HG03457 (cell line): ENCODE results near the gene HSD17B4.
"Not testable (repeated sequence)": the region's sequence is repeated elsewhere in the genome, so short reads cannot be mapped to it uniquely, and the experiment has no call there.

ENCODE experiments used
- ATAC-seq: cut with Tn5 transposase; IDR thresholded peaks from one replicate; pipeline ENCODE4 v1.9.1; 2021; ENCODE audit warnings: moderate number of reproducible peaks; ENCODE audit not compliant: unreplicated experiment

Gene HSD17B4

DNA sequence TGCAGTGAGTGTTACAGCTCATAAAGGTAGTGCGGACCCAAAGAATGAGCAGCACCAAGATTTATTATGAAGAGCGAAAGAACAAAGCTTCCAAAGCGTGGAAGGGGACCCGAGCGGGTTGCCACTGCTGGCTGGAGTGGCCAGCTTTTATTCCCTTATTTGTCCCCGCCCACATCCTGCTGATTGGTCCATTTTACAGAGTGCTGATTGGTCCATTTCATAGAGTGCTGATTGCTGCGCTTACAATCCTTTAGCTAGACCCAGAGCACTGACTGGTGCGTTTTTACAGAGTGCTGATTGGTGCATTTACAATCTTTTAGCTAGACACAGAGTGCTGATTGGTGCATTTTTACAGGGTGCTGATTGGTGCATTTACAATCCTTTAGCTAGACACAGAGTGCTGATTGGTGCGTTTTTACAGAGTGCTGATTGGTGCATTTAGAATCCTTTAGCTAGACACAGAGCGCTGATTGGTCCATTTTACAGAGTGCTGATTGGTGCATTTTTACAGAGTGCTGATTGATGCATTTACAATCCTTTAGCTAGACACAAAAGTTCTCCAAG is 19.5 kb upstream of the HSD17B4 start:
- not testable (repeated sequence) for ATAC-seq

DNA sequence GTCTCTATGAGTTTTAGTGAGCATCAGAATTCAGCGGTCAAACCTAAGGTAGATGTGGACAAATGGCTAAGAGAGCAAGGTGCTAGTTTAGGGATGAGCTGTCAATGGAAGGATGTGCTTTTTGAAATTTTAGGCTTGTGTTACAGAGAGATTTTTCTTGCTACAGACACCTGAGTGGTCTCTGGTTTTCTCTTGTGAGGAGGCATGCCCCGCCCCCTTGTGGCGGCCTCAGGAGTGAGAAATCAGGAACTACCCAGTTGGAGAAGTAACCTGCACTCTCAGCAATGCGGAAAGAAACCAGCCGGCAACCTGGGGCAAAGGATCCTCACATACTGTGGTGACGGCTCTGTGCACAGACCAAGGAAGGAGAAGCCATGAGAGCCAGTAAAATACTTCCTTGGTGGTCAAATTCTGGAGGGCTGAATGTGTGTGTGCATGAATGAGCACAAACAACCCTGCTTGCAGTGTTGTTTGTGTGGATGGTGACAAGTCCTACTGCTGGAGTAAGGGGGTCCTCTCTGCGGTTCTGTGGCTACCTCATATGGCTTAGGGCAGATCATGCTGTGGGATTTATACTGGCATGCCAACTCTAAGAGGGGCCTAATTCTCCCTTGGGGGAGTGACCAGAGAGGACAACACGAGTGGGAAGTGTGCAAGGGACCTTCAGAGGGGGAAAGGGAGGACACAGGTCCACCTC is 16.7 kb upstream of the HSD17B4 start:
- peak; percentile 90 for ATAC-seq

DNA sequence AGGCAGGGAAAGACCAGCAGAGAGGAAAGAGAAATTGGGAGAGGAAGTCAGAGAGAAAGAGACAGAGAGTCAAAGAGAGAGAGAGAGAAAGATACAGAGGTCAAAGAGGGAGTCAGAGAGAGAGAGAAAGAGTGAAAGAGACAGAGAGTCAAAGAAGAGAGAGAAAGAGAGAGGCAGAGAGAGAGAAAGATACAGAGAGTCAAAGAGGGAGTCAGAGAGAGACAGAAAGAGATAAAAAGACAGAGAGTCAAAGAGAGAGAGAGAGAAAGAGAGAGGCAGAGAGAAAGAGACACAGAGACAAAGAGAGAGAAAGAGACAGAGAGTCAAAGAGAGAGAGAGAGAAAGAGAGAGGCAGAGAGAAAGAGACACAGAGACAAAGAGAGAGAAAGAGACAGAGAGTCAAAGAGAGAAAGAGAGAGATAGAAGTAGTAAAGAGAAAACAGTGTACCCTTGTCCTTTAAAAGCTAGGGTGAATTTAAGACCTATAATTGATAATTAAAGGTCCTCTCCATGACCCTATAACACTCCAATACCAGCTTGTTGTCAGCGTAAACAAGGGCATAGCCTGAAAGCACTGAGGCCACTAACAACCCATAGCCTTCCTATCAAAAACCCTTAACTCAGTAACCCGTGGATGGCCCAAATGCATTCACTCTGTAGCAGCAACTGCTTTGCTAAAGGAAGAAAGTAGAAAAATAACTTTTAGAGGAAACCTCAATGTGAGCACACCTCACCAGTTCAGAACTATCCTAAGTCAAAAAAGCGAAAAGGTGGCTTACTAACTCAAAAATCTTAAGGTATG is 14.3 kb upstream of the HSD17B4 start:
- ATAC-seq = not testable (repeated sequence)

DNA sequence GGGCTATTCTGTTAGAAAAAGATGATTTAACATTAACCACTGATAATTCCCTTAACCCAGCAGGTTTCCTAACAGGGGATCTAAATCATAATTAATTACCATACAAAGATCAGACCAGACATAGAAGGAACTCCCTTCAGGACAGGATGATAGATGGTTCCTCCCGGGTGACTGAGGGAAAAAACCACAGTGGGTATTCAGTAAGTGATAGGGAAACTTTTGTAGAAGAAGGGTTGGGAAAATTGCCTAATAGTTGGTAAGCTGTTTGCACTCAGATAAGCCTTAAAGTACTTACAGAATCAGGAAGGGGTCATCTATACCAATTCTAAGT is 13.7 kb upstream of the HSD17B4 start:
- not testable (repeated sequence) for ATAC-seq

DNA sequence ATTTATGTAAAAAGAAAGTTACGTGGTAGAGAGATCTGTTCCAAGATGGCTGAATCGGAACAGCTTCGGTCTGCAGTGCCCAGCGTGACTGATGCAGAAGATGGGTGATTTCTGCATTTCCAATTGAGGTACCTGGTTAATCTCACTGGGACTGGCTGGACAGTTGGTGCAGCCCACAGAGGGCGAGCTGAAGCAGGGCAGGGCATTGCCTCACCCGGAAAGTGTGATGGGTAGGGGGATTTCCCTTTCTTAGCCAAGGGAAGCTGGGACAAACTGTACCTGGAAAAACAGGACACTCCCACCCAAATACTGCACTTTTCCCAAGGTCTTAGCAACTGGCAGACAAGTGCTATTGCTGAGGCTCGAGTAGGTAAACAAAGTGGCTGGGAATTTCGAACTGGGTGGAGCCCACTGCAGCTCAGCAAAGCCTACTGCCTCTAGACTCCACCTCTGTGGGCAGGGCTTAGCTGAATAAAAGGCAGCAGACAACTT is 13.1 kb upstream of the HSD17B4 start:
- ATAC-seq = no peak

DNA sequence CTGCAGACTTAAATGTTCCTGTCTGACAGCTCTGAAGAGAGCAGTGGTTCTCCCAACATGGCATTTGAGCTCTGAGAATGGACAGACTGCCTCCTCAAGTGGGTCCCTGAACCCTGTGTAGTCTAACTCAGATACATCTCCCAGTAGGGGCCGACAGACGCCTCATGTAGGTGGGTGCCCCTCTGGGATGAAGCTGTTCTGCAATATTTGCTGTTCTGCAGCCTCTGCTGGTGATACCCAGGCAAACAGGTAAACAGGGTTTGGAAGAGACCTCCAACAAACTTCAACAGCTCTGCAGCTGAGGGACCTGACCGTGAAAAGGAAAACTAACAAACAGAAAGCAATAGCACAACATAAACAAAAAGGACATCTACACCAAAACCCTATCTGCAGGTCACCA is 12.7 kb upstream of the HSD17B4 start:
- ATAC-seq = not testable (repeated sequence)

DNA sequence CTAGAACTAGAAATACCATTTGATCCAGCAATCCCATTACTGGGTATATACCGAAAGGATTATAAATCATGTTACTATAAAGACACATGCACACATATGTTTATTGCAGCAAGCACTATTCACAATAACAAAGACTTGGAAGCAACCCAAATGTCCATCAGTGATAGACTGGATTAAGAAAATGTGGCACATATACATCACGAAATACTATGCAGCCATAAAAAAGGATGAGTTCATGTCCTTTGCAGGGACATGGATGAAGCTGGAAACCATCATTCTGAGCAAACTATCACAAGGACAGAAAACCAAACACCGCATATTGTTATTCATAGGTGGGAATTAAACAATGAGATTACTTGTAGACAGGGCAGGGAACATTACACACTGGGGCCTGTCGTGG is 7.7 kb upstream of the HSD17B4 start:
- not testable (repeated sequence) for ATAC-seq

DNA sequence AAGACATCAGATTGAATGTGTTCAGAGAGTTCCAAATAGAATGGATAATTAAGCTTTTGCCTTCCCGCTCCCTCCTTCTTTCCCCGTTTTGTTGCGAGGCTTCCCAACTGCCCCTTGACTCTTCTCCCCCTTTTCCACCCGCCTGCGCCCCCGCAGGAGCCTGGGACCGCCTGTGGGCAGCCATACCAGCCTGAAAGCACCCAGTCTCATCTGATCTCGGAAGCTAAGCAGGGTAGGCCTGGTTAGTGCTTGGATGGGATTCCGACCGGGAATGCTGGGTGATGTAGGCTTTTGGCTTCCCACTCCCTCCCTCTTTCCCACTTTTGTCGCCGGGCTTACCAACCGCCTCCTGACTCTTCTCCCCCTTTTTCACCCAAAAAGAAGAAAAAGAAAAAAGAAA is 6.8 kb upstream of the HSD17B4 start:
- ATAC-seq = no peak

DNA sequence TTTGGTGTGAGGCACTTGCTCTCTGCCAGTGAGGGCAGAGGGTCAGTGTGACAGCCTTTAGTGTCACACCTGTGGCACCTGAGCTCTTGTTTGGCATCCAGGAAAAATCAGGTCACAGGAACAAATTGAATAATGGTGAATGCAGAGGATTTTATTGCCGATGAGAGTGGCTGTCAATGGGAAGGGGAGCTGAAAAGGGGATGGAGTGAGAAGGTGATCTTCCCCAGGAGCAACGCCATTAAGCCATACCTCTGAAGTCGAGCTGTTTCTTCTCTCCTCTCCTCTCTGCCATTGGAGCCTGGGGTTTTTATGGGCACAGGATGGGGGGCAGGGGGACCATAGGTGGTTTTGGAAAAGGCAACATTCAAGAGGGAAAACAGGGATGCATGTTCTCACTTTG is 2.4 kb upstream of the HSD17B4 start:
- no peak for ATAC-seq

DNA sequence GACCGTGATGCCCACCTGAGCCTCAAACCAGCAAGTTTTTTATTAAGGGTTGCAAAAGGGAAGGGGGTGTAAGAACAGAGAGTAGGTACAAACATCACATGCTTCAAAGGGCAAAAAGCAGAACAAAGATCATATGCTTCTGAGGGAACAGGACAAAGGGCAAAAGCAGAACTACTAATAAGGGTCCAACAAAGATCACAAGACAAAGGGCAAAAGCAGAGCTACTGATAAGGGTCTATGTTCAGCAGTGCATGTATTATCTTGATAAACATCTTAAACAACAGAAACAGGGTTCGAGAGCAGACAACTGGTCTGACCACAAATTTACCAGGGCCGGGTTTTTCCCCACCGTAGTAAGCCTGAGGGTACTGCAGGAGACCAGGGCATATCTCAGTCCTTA is 1.7 kb upstream of the HSD17B4 start:
- ATAC-seq = not testable (repeated sequence)

DNA sequence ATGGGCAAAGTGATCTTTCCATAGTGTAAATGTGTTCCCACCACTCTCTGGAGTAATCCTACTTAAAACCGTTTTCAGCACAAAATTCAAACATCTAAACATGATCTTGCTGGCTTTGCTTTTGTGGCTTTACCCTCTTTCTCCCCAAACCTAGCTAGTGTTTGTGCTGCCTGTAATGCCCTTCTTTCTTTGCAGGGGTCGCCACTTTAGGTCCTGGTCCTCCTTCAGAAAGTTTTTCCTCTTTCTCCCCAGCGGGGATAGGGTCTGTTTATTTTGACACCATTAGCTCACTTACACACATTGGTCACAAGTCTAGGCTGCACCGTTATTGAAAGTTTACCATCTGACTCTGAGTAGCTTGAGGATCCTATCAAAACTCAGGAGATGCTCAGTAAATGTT is 736 bp upstream of the HSD17B4 start:
- ATAC-seq = no peak

DNA sequence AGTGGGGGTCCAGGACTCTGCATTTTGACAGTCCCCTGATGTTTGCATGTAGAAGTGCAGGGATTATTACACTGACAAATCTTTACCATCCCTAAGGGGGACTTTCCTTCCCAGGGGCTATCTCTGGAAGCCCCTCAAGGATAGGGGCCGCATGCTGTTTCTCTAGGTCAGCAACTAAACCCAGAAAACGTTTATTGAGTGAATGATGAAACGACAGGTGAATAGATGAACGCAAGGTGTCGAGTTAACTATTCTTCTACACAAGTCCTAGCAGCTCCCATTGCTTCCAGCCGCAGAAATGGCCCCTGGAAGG is 281 bp upstream of the HSD17B4 start:
- no peak for ATAC-seq

DNA sequence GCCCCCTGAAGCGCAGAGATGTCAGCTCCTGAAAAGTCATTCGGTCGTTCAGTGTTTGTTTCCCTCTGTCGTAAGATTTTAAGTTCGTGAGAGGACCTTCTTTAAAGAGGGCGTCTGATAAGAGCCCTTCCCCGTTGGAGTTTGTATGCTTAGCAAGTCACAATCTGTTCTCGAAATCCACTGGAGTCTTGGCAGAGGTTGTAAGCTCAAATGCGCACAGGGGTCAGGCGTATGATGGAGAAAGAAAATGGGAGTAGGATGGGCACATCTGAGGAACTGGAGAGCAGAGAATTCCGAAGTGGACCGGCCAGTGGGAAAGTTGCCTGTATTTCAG is 710 bp downstream of the HSD17B4 start:
- peak; percentile 3 for ATAC-seq

DNA sequence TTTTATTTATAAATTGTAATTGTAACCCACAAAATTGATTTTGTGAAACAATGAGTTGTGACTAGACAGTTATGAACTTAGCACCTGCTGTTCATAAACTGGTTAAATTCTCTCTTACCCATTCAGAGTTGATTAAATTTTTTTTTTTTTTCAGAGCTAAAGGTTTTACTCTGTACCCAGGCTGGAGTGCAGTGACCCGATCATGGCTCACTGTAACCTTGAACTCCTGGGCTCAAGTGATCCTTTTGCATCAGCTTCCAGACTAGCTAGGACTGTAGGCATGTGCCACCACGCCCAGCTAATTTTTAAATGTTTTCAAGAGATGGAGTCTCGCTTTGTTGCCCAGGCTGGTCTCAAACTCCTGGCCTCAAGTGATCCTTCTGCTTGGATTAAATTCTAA is 1.9 kb downstream of the HSD17B4 start:
- ATAC-seq = no peak

DNA sequence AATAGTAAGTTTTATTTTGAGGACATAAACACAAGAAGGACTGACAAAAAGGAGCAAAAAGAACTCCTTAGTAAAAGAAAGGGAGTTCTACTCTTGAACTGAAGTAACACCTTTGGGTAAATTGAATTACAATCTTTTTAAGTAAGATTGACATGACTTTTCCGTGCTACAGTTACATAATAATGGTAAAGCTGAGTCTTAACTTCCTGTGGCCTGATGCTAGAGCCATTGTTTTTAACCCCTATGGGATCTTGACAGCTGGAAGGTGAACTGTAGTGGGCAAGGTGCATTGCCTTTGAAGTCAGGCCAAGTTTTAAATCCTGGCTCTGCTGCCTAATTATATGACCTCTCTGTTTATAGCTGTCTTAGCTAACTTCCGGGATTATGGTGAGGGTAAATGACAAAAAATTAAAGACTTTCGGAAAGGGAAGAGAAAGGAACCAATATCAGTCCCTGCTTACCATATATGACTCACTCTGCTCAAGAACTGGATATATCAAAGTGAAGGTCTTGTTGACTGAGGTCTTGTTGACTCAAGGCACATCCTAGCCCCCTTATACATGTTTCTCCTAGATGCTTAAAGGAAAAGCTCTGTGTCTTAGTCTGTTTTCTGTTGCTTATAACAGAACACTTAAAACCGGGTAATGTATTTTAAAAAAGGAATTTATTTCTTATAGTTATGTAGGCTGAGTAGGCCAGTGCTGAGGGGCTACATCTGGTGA is 6.8 kb downstream of the HSD17B4 start:
- ATAC-seq = no peak

DNA sequence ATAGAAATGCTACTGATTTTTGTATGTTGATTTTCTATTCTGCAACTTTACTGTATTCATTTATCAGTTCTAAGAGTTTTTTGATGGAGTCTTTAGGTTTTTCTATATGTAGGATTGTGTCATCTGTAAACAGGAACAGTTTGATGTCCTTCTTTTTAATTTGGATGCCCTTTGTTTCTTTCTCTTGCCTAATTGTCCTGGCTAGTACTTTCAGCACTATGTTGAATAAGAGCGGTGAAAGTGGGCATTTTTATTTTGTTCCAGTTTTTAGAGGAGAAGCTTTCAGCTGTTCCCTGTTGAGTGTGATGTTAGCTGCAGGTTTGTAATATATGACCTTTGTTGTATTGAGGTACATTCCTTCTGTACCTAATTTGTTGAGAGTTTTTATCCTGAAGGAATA is 13.3 kb downstream of the HSD17B4 start:
- no peak for ATAC-seq

DNA sequence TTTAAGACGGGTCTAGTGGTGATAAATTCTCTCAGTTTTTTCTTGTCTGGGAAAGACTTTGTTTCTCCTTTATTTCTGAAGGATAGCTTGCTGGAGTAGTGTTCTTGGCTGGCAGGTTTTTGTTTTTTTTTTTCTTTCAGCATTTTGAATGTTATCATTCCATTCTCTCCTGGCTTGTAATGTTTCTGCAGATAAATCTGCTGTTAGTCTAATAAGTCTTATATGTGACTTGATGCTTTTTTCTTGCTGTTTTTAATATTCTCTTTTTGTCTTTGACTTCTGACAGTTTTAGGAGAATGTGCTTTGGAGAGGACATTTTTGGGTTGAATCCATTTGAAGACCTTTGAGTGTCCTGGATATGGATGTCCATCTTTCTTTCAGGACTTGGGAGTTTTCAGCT is 16.0 kb downstream of the HSD17B4 start:
- no peak for ATAC-seq

DNA sequence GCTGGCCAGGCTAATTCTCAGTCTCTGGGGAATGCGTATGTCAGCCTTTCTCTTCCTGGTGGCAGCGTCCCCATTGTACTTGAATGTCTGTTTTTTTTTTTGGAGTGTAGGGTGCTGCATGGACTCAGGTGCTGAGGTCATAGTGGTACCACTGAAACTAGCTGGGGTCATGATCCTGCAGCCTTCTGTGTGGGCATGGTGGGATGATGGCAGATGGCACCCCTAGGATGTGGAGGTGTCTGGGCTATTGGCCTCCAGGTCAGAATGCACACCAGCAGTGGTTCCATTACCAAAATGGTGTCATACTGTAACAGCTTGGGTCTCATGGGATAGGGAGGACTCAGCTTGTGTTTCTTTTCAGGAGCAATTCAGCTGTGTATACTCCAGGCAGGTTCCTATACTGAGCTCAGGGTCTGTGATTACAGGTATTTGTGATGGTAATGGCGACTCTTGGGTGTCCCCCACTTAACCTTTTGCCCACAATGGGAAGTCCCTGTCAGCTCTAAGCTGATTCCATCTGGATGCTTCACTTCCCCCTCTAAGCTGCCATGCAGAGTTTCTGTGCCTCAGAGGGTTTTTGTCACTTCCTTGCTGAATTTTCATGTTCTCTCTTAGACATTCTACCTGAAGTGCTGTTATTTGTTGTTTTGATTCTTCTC is 17.9 kb downstream of the HSD17B4 start:
- ATAC-seq = peak; percentile 87

DNA sequence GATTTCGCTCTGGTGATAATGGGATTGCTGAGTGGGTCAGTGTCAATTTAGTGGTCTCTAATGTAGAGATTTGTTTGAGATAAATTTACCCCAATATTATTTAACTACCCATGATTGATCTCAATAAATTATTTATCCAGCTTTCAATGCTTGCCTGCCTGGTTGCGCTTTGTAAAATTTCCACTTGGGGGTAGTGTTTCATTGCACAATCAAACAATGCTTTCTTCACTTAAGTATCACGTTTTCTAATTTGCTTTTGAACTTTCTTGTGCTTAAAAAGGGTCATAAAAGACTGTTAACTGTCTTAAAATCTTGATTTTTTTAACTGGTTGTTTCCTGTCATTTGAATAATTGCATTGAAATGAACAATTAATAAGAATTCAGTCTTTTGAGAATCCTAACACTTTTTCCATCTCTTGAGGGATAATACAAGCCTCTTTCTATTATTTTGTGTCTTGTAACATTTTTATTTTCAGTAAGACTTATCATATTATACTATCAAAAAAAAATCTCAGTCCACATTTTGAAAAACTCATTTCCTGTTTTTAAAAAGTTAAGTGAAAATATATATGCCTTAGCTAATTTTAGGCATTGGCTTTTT is 18.7 kb downstream of the HSD17B4 start:
- peak; percentile 33 for ATAC-seq

DNA sequence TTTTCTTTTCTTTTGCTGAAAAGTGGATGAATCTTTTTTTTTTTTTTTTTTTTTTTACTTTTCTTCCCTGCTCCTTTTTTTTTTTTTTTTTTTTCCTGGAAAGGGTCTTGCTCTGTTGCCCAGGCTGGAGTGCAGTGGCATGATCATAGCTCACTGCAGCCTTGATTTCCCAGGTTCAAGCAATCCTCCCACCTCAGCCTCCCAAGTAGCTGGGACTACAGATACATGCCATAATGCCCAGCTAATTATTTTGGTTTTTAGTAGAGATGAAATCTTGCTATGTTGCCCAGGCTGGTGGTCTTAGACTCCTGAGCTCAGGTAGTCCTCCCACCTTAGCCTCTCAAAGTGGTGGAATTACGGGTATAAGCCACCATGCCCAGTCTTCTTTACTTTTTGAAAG is 20.9 kb downstream of the HSD17B4 start:
- ATAC-seq = no peak

DNA sequence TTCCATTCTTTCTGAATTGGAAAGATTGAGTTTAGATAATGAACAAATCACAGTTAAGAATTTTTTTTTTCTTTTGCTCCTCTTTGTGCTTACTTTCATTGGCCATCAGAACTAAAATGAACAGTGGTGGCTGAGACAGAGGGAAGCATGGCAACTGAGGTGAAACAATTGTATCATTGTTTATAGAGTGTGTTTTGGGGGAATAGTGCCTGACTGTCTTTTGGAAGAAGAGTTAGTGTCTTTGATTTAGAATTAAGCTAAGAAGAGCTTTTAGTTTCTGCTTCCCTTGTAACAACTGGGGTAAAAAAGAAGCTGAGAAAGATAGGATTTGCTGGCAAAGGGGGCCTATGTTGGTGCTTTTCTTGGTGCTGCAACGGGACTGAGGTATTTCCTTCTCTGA is 24.0 kb downstream of the HSD17B4 start:
- ATAC-seq = no peak
